C4-2B (cell line): ENCODE results near the gene INPP5B.

ENCODE experiments used
- CTCF ChIP-seq: fragments of 450-650 bp; conservative IDR thresholded peaks from 2 replicates; pipeline ENCODE4 v1.5.1; 2017; ENCODE audit warnings: mild to moderate bottlenecking
- ZFX ChIP-seq: fragments of 450-650 bp; IDR thresholded peaks from 2 replicates; pipeline ENCODE4 v1.6.1; 2017

- TF ChIP-seq CTCF (no peak), ZFX (no peak)
Observed at GRCh38 chr1:37948166-37948565, 1.3 kb upstream of the INPP5B start.
